Body of pancreas (tissue), 4 donors: ENCODE measurements around the gene SEC14L1.

Source experiments
- CTCF ChIP-seq, 7 experiments: fragments of 450-650 bp in 4 of 7; fragments of 200-600 bp in 3 of 7; sonication (generic) in 3 of 7; IDR thresholded peaks; one replicate each; pipeline ENCODE4 v1.5.1; 2016 to 2019; ENCODE audit warnings: antibody characterized with exemption in 7 of 7
- POLR2A ChIP-seq, 3 donors: fragments of 450-650 bp; IDR thresholded peaks; one replicate each; pipeline ENCODE4 v1.6.1; 2016; ENCODE audit warnings: antibody characterized with exemption in 3 of 3, mild to moderate bottlenecking in 2 of 3

GRCh38 chr17:77235370-77235941 lies 94.7 kb downstream of the SEC14L1 start:
- no peak for TF ChIP-seq POLR2A (IDR thresholded peaks at IDR 0.05)
- no peak for TF ChIP-seq CTCF (IDR thresholded peaks at IDR 0.05)
